ENCODE results near the gene MCHR2. TPM values are rescaled to one million over a fixed set of nuclear protein-coding genes. Genes with fewer than 3 reads are reported as not detected.

Gene MCHR2
- total and polyA plus RNA-seq, 2 of the 13 experiments (the other 11 are each of a cell fraction or from before 2014, with no cell fraction given) = not detected

- TF ChIP-seq USF2 (IDR thresholded peaks at IDR 0.05; ENCODE audit: low read depth, low read length) = no peak
- no peak for TF ChIP-seq USF2 (CRISPR knock-in tag; IDR thresholded peaks at IDR 0.05; ENCODE audit: borderline replicate concordance)
- TF ChIP-seq ZNF441 (CRISPR knock-in tag; IDR thresholded peaks at IDR 0.05; ENCODE audit: borderline replicate concordance) = no peak
- no peak for TF ChIP-seq ZNF616 (CRISPR knock-in tag; IDR thresholded peaks at IDR 0.05; ENCODE audit: low read depth)
- no peak for TF ChIP-seq ZGPAT (CRISPR knock-in tag; IDR thresholded peaks at IDR 0.05)
- no peak for TF ChIP-seq ZNF136 (CRISPR knock-in tag; IDR thresholded peaks at IDR 0.05; ENCODE audit: low read depth)
- TF ChIP-seq MLXIP (CRISPR knock-in tag; IDR thresholded peaks at IDR 0.05; ENCODE audit: borderline replicate concordance) = no peak
These were observed 109.0 kb downstream of the MCHR2 start (continued) for GRCh38 chr6:99885051-99885450.
